Stimulated activated naive B cell treated with anti-CD40 and anti-IgM and Interleukin-4, amounts not matched to agents 10 μg/mL and 1 μg/mL and 100 μg/mL, for 72 hours (primary cell): ENCODE results near the gene CER1.

Experiments used
- ATAC-seq, 2 donors: fragments of 150-1000 bp; cut with Tn5 transposase; replicated peaks; 2 replicates each; pipeline ENCODE4 v1.10.0; 2021; ENCODE audit warnings: moderate library complexity in 1 of 2
- DNase-seq: peaks from one replicate; pipeline ENCODE4 v3.0.0; 2021
- H3K27ac Mint-ChIP-seq: one replicate; pipeline ENCODE4 v1.8.0; 2022; ENCODE audit warnings: mild to moderate bottlenecking, mixed read lengths
- H3K27me3 Mint-ChIP-seq, 2 donors: one replicate each; pipeline ENCODE4 v1.8.0; 2022; ENCODE audit warnings: mixed read lengths in 2 of 2
- H3K36me3 Mint-ChIP-seq, 2 donors: one replicate each; pipeline ENCODE4 v1.8.0; 2022; ENCODE audit warnings: mixed read lengths in 2 of 2, mild to moderate bottlenecking in 1 of 2
- H3K4me1 Mint-ChIP-seq, 2 donors: one replicate each; pipeline ENCODE4 v1.8.0; 2022; ENCODE audit warnings: mixed read lengths in 2 of 2, mild to moderate bottlenecking in 1 of 2
- H3K4me3 Mint-ChIP-seq, 2 donors: one replicate each; pipeline ENCODE4 v1.8.0; 2022; ENCODE audit warnings: mild to moderate bottlenecking in 2 of 2, mixed read lengths in 2 of 2, moderate library complexity in 1 of 2
- H3K9me3 Mint-ChIP-seq, 2 donors: one replicate each; pipeline ENCODE4 v1.8.0; 2022; ENCODE audit warnings: mixed read lengths in 2 of 2, mild to moderate bottlenecking in 1 of 2

Gene CER1

GRCh38 chr9:14722391-14723035, at the start of gene CER1:
Gene CER1, minus strand, starts transcription at chr9:14722733. Its CDS starts 61 bp downstream, at chr9:14722672.
- no peak within 1 kb of the TSS for H3K4me3 Mint-ChIP-seq
- no peak within 1 kb of the TSS for H3K27ac Mint-ChIP-seq
- no peak for DNase-seq
- H3K36me3 Mint-ChIP-seq, result no peaks in the 10 kb centered on the region
- no peak for ATAC-seq
- H3K9me3 Mint-ChIP-seq, result no peaks in the 10 kb centered on the region
- H3K4me1 Mint-ChIP-seq, result no peaks in the 10 kb centered on the region
- H3K27me3 Mint-ChIP-seq, result peaks cover 11 to 56% of the 10 kb centered on the region in 2 donors

GRCh38 chr9:14770592-14770991, 48.1 kb upstream of the CER1 start:
- no peaks in the 10 kb centered on the region for H3K36me3 Mint-ChIP-seq
- no peak overlapping the region for H3K27ac Mint-ChIP-seq
- H3K4me1 Mint-ChIP-seq, result peaks cover 0 to 6% of the 10 kb centered on the region in 2 donors
- ATAC-seq (no peak), DNase-seq (no peak)
- H3K4me3 Mint-ChIP-seq, result no peak overlapping the region
- H3K27me3 Mint-ChIP-seq, result peaks cover 11% of the 10 kb centered on the region in 2 donors
- no peaks in the 10 kb centered on the region for H3K9me3 Mint-ChIP-seq

GRCh38 chr9:14769230-14769571, 46.7 kb upstream of the CER1 start:
- no peaks in the 10 kb centered on the region for H3K36me3 Mint-ChIP-seq
- DNase-seq (no peak), ATAC-seq (no peak)
- H3K27me3 Mint-ChIP-seq, result peaks cover 11% of the 10 kb centered on the region in 2 donors
- H3K4me3 Mint-ChIP-seq, result no peak overlapping the region
- H3K9me3 Mint-ChIP-seq, result peaks cover 0 to under 1% of the 10 kb centered on the region in 2 donors
- no peak overlapping the region for H3K27ac Mint-ChIP-seq
- peaks cover 0 to 6% of the 10 kb centered on the region in 2 donors for H3K4me1 Mint-ChIP-seq

- Mint-ChIP-seq H3K4me3 (no peak overlapping the region), H3K4me1 (peaks cover 0 to 6% of the 10 kb centered on the region in 2 donors), H3K9me3 (peaks cover 0 to 3% of the 10 kb centered on the region in 2 donors), H3K27me3 (peaks cover 11% of the 10 kb centered on the region in 2 donors), H3K27ac (no peak overlapping the region), H3K36me3 (no peaks in the 10 kb centered on the region)
- DNase-seq, result no peak
- no peak for ATAC-seq
Observed at GRCh38 chr9:14768405-14769229, 46.1 kb upstream of the CER1 start.

- peaks cover 11 to 18% of the 10 kb centered on the region in 2 donors for H3K27me3 Mint-ChIP-seq
- H3K9me3 Mint-ChIP-seq, result peaks cover 0 to 3% of the 10 kb centered on the region in 2 donors
- no peaks in the 10 kb centered on the region for H3K36me3 Mint-ChIP-seq
- DNase-seq (no peak), ATAC-seq (no peak)
- no peak overlapping the region for H3K4me3 Mint-ChIP-seq
- no peak overlapping the region for H3K27ac Mint-ChIP-seq
- H3K4me1 Mint-ChIP-seq, result peaks cover 0 to 6% of the 10 kb centered on the region in 2 donors
Observed at GRCh38 chr9:14766299-14766698, 43.8 kb upstream of the CER1 start.

GRCh38 chr9:14761584-14761983, 39.1 kb upstream of the CER1 start:
- H3K27ac Mint-ChIP-seq, result no peak overlapping the region
- no peaks in the 10 kb centered on the region for H3K4me1 Mint-ChIP-seq
- peaks cover 0 to 3% of the 10 kb centered on the region in 2 donors for H3K9me3 Mint-ChIP-seq
- DNase-seq (no peak), ATAC-seq (no peak)
- H3K36me3 Mint-ChIP-seq, result no peaks in the 10 kb centered on the region
- H3K4me3 Mint-ChIP-seq, result no peak overlapping the region
- peaks cover 11 to 17% of the 10 kb centered on the region in 2 donors for H3K27me3 Mint-ChIP-seq

- H3K27ac Mint-ChIP-seq, result no peak overlapping the region
- no peaks in the 10 kb centered on the region for H3K4me1 Mint-ChIP-seq
- H3K9me3 Mint-ChIP-seq, result peaks cover 0 to 3% of the 10 kb centered on the region in 2 donors
- DNase-seq, result no peak
- no peaks in the 10 kb centered on the region for H3K36me3 Mint-ChIP-seq
- H3K27me3 Mint-ChIP-seq, result peaks cover 11 to 17% of the 10 kb centered on the region in 2 donors
- no peak for ATAC-seq
- no peak overlapping the region for H3K4me3 Mint-ChIP-seq
Observed at GRCh38 chr9:14760060-14760459, 37.5 kb upstream of the CER1 start.

GRCh38 chr9:14756291-14756690, 33.8 kb upstream of the CER1 start:
- ATAC-seq (no peak), DNase-seq (no peak)
- H3K4me1 Mint-ChIP-seq, result peaks cover 0 to 2% of the 10 kb centered on the region in 2 donors
- peaks cover 12 to 26% of the 10 kb centered on the region in 2 donors for H3K27me3 Mint-ChIP-seq
- H3K9me3 Mint-ChIP-seq, result no peaks in the 10 kb centered on the region
- H3K4me3 Mint-ChIP-seq, result no peak overlapping the region
- no peaks in the 10 kb centered on the region for H3K36me3 Mint-ChIP-seq
- H3K27ac Mint-ChIP-seq, result no peak overlapping the region

GRCh38 chr9:14752871-14753270, 30.3 kb upstream of the CER1 start:
- Mint-ChIP-seq H3K9me3 (no peaks in the 10 kb centered on the region), H3K36me3 (no peaks in the 10 kb centered on the region), H3K27ac (no peak overlapping the region), H3K4me3 (no peak overlapping the region), H3K27me3 (peaks cover 18 to 53% of the 10 kb centered on the region in 2 donors), H3K4me1 (peaks cover 0 to 2% of the 10 kb centered on the region in 2 donors)
- ATAC-seq, result no peak
- DNase-seq, result no peak

- no peak for DNase-seq
- H3K36me3 Mint-ChIP-seq, result no peaks in the 10 kb centered on the region
- H3K4me3 Mint-ChIP-seq, result no peak overlapping the region
- no peak overlapping the region for H3K27ac Mint-ChIP-seq
- no peaks in the 10 kb centered on the region for H3K9me3 Mint-ChIP-seq
- H3K4me1 Mint-ChIP-seq, result peaks cover 0 to 2% of the 10 kb centered on the region in 2 donors
- no peak for ATAC-seq
- peaks cover 23 to 52% of the 10 kb centered on the region in 2 donors for H3K27me3 Mint-ChIP-seq
Observed at GRCh38 chr9:14752271-14752670, 29.7 kb upstream of the CER1 start.

GRCh38 chr9:14750821-14751220, 28.3 kb upstream of the CER1 start:
- Mint-ChIP-seq H3K27ac (no peak overlapping the region), H3K27me3 (peaks cover 22 to 49% of the 10 kb centered on the region in 2 donors), H3K36me3 (no peaks in the 10 kb centered on the region), H3K4me3 (no peak overlapping the region), H3K4me1 (peaks cover 0 to 2% of the 10 kb centered on the region in 2 donors), H3K9me3 (no peaks in the 10 kb centered on the region)
- DNase-seq (no peak), ATAC-seq (no peak)

GRCh38 chr9:14749741-14750211, 27.2 kb upstream of the CER1 start:
- no peak for ATAC-seq
- DNase-seq, result no peak
- no peak overlapping the region for H3K4me3 Mint-ChIP-seq
- peaks cover 26 to 50% of the 10 kb centered on the region in 2 donors for H3K27me3 Mint-ChIP-seq
- H3K36me3 Mint-ChIP-seq, result no peaks in the 10 kb centered on the region
- H3K4me1 Mint-ChIP-seq, result peaks cover 0 to 2% of the 10 kb centered on the region in 2 donors
- peaks cover 2% of the 10 kb centered on the region in 2 donors for H3K9me3 Mint-ChIP-seq
- H3K27ac Mint-ChIP-seq, result no peak overlapping the region

GRCh38 chr9:14748373-14748772, 25.8 kb upstream of the CER1 start:
- Mint-ChIP-seq H3K36me3 (no peaks in the 10 kb centered on the region), H3K4me1 (peaks cover 0 to 2% of the 10 kb centered on the region in 2 donors), H3K27me3 (peaks cover 24 to 48% of the 10 kb centered on the region in 2 donors), H3K4me3 (no peak overlapping the region), H3K9me3 (peaks cover 3% of the 10 kb centered on the region in 2 donors), H3K27ac (no peak overlapping the region)
- ATAC-seq (no peak), DNase-seq (no peak)

GRCh38 chr9:14747111-14747510, 24.6 kb upstream of the CER1 start:
- Mint-ChIP-seq H3K4me3 (no peak overlapping the region), H3K36me3 (no peaks in the 10 kb centered on the region)
- no peak for ATAC-seq

GRCh38 chr9:14746626-14747025, 24.1 kb upstream of the CER1 start:
- H3K27me3 Mint-ChIP-seq, result peaks cover 20 to 42% of the 10 kb centered on the region in 2 donors
- H3K4me3 Mint-ChIP-seq, result no peak overlapping the region
- ATAC-seq, result no peak
- no peaks in the 10 kb centered on the region for H3K4me1 Mint-ChIP-seq
- H3K27ac Mint-ChIP-seq, result no peak overlapping the region
- H3K9me3 Mint-ChIP-seq, result peaks cover 3% of the 10 kb centered on the region in 2 donors
- no peak for DNase-seq
- H3K36me3 Mint-ChIP-seq, result no peaks in the 10 kb centered on the region

More at GRCh38 chr9:14747111-14747510, 24.6 kb upstream of the CER1 start:
- DNase-seq, result no peak
- Mint-ChIP-seq H3K4me1 (no peaks in the 10 kb centered on the region), H3K27me3 (peaks cover 20 to 44% of the 10 kb centered on the region in 2 donors), H3K27ac (no peak overlapping the region), H3K9me3 (peaks cover 3% of the 10 kb centered on the region in 2 donors)
